GM12878 (cell line): ENCODE measurements around the gene NPLOC4. TPM values are rescaled to one million over a fixed set of nuclear protein-coding genes. Genes with fewer than 3 reads are reported as not detected.
A peak's percentile ranks its signal among the peaks of the same experiment; 100 is the strongest.

Experiments used
- ATF3 ChIP-seq: IDR thresholded peaks from 2 replicates; pipeline ENCODE4 v1.6.1; 2011; ENCODE audit warnings: low read depth, mild to moderate bottlenecking, low read length, moderate library complexity, borderline replicate concordance; ENCODE audit errors: extremely low read depth
- CEBPZ ChIP-seq: fragments of 150-350 bp; IDR thresholded peaks from 2 replicates; pipeline ENCODE4 v1.6.1; 2016; ENCODE audit warnings: low read depth, low read length
- GABPA ChIP-seq: IDR thresholded peaks from 2 replicates; pipeline ENCODE4 v1.6.1; 2014; ENCODE audit warnings: antibody characterized with exemption, low read depth, mild to moderate bottlenecking, inconsistent platforms
- HCFC1 ChIP-seq: fragments of 150-350 bp; IDR thresholded peaks from 2 replicates; pipeline ENCODE4 v1.6.1; 2014; ENCODE audit warnings: low read length
- HDAC6 ChIP-seq: fragments of 200-600 bp; sonication (generic); IDR thresholded peaks from one replicate; pipeline ENCODE4 v1.8.0; 2017; ENCODE audit warnings: antibody characterized with exemption; ENCODE audit not compliant: unreplicated experiment
- HSF1 ChIP-seq: fragments of 150-350 bp; IDR thresholded peaks from 2 replicates; pipeline ENCODE4 v1.6.1; 2014; ENCODE audit warnings: mild to moderate bottlenecking, low read depth, low read length
- MAX ChIP-seq: IDR thresholded peaks from 2 replicates; pipeline ENCODE4 v1.6.1; 2012; ENCODE audit warnings: low read depth, low read length, improper control_type of control experiment
- MXI1 ChIP-seq: fragments of 150-350 bp; IDR thresholded peaks from 2 replicates; pipeline ENCODE4 v1.6.1; 2011; ENCODE audit warnings: low read depth, mild to moderate bottlenecking, inconsistent platforms, low read length, improper control_type of control experiment
- NBN ChIP-seq: fragments of 450-650 bp; IDR thresholded peaks from 2 replicates; pipeline ENCODE4 v1.6.1; 2016
- NFXL1 ChIP-seq: fragments of 450-650 bp; IDR thresholded peaks from 2 replicates; pipeline ENCODE4 v1.6.1; 2017; ENCODE audit warnings: antibody characterized with exemption, mild to moderate bottlenecking, borderline replicate concordance
- NFYA ChIP-seq: IDR thresholded peaks from 2 replicates; pipeline ENCODE4 v1.6.1; 2011; ENCODE audit warnings: low read depth, mild to moderate bottlenecking, low read length, improper control_type of control experiment, borderline replicate concordance
- NRF1 ChIP-seq: conservative IDR thresholded peaks from 2 replicates; pipeline ENCODE4 v1.6.1; 2011; ENCODE audit warnings: mild to moderate bottlenecking, low read depth, low read length, improper control_type of control experiment
- PAX5 ChIP-seq: IDR thresholded peaks from 2 replicates; pipeline ENCODE4 v1.6.1; 2011; ENCODE audit warnings: low read depth, low read length, borderline replicate concordance
- PKNOX1 ChIP-seq: fragments of 450-650 bp; IDR thresholded peaks from 2 replicates; pipeline ENCODE4 v1.6.1; 2016; ENCODE audit warnings: mild to moderate bottlenecking
- RCOR1 ChIP-seq: conservative IDR thresholded peaks from 2 replicates; pipeline ENCODE4 v1.6.1; 2012; ENCODE audit warnings: low read depth, low read length, improper control_type of control experiment
- RELA ChIP-seq: fragments of 450-650 bp; IDR thresholded peaks from 2 replicates; pipeline ENCODE4 v1.8.0; 2014; ENCODE audit warnings: borderline replicate concordance; ENCODE audit not compliant: partially characterized antibody
- TARDBP ChIP-seq: IDR thresholded peaks from 2 replicates; pipeline ENCODE4 v1.6.1; 2016; ENCODE audit warnings: borderline replicate concordance
- ZBTB11 ChIP-seq: fragments of 450-650 bp; formaldehyde crosslinking; IDR thresholded peaks from 2 replicates; pipeline ENCODE4 v1.5.0; 2022; ENCODE audit warnings: mild to moderate bottlenecking, missing genetic modification characterization
- ZNF217 ChIP-seq: fragments of 450-650 bp; IDR thresholded peaks from 2 replicates; pipeline ENCODE4 v1.6.1; 2017; ENCODE audit warnings: antibody characterized with exemption, mild to moderate bottlenecking
- ZZZ3 ChIP-seq: IDR thresholded peaks from 2 replicates; pipeline ENCODE4 v1.6.1; 2011; ENCODE audit warnings: low read depth; ENCODE audit not compliant: control insufficient read depth, insufficient read length
- polyA plus RNA-seq, 11 experiments: library from polyadenylated mRNA; depleted of rRNA in 4 of 11; unstranded in 6 of 11; stranded (reverse) in 5 of 11; fragments of >200 nt; fragmentation: Nextera tagmentation in 4 of 11; fragmentation: Illumina TruSeq in 1 of 11; extraction: Ambion mirVana in 4 of 11; extraction: Trizol in 1 of 11; gene quantifications; 1 replicate in 1 of 11; 2 replicates in 10 of 11; pipeline versions ENCODE4 v1.2.1 to v1.2.3, GENCODE V29; 2011 to 2016; ENCODE audit warnings: inconsistent platforms in 2 of 11, missing spikeins in 2 of 11, low read depth in 1 of 11
- total RNA-seq, 4 experiments: library from RNA; depleted of rRNA in 3 of 4; stranded (reverse); fragments of >200 nt in 3 of 4; fragmentation: Illumina TruSeq in 1 of 4; extraction: Trizol in 1 of 4; gene quantifications; 2 replicates each; pipeline versions ENCODE4 v1.2.1 to v1.2.3, GENCODE V29; 2013 to 2021

The NPLOC4 gene
- total and polyA plus RNA-seq, 10 of the 15 experiments (the other 5 are each of a cell fraction or from before 2014, with no cell fraction given) = 1.5 to 83.7 (median 45.8) TPM

- peak; percentile 45; the same call in 1 of the 2 replicates for TF ChIP-seq HCFC1
- no peak for TF ChIP-seq NBN
- peak; percentile 47 for TF ChIP-seq RELA
- TF ChIP-seq NFYA = no peak
- no peak for TF ChIP-seq GABPA
- TF ChIP-seq ATF3 = peak; percentile 89; the same call in 1 of the 2 replicates
- no peak for TF ChIP-seq PAX5
- TF ChIP-seq NFXL1 = no peak
- no peak for TF ChIP-seq ZNF217
- no peak for TF ChIP-seq RCOR1
- no peak for TF ChIP-seq CEBPZ
- TF ChIP-seq NRF1 = no peak
- TF ChIP-seq HDAC6 = no peak
- TF ChIP-seq ZZZ3 = no peak
- no peak for TF ChIP-seq ZBTB11 (CRISPR knock-in tag)
- TF ChIP-seq TARDBP = no peak
- TF ChIP-seq PKNOX1 = no peak
- TF ChIP-seq MAX = peak; percentile 67; the same call in 1 of the 2 replicates
- peak; percentile 58; the same call in 1 of the 2 replicates for TF ChIP-seq MXI1
- TF ChIP-seq HSF1 = no peak
Observed at GRCh38 chr17:81552244-81553017, 84.5 kb downstream of the NPLOC4 start, which contains the start of gene FAAP100 (continued).
